Measurements from ENCODE around the gene NPHP4. TPM values are rescaled to one million over a fixed set of nuclear protein-coding genes. Genes with fewer than 3 reads are reported as not detected.
A peak's percentile ranks its signal among the peaks of the same experiment; 100 is the strongest.

NPHP4 gene
- total RNA-seq, 1 donor from 2014 or later: 8.6 TPM

DNA sequence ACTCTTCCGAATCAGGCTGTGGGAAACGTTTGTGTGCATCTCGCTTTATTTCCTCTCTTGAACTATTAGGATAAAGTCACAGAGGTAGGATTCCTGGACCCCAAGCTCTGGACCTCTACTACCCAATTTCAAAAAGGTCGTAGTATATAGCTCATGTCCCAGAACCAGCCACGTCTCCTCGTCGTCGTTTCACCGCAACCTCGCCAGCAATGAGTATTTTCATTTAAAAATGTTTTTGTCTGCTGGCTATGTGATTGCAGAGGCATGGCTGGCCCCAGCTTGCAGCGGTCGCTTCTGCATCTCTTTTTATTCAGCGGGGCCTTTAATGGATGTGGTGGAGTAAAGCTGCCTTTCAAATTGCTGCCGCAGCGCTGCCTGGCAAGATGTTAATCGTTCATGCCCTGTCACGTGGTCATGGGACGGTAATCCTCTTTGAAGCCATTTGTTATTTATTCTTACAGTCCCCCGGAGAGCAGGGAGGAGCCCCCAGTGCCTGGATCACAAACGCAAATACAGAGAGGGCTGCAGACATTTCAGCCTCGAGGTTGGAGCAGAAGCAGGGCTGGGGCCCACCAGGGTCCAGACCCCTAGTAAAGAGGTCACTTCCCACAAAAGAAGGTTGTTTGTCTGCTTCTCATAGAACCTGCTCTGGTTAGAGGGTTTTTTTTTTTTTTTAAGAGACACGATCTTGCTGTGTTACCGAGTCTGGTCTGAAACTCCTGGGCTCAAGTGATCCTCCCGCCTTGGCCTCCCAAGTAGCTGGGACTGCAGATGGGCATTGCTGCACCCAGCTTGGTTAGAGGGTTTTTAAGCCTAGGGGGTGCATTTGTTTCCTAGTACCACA, 11.6 kb upstream of the NPHP4 start:
- DNase-seq: no peak

DNA sequence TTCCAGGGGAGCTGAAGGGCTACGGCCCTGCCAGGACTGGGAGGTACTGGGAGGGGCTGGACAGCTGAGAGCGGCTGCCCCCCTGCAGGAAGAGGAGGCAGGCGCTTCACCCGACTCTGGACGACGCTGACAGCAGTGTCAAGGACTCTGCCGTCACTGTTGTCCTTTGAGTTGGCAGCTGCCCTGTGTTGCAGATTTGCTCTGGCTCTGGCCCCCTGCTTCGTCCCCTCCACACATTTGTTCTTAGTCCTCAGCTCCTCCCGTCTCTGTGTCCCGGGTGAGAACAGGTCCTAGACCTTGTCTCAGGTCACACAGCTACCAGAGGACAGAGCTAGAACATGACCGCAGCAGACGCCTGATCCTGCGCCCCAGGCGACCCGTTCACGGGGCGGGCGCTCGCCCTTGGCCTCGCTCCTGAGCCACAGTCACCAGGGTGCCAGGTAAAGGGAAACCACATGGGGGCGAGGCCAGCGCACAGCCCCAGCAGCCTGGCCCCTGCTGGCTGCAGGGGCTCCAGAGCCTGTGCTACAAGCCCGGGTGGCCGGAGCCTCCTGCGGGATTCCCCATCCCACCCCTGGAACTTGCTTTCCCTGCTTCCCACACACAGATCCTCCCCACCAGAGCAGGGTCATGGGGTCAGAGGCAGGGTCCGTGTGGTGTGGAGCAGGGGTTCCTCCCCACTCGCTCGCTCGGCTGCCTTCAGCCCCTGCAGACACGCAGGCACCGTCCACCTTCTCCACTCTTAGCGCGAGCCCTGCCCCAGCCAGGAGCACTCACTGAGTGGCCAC, 10.7 kb upstream of the NPHP4 start:
- DNase-seq: no peak

GRCh38 chr1:6001992-6002576, 9.9 kb upstream of the NPHP4 start:
- no peak for DNase-seq

DNA sequence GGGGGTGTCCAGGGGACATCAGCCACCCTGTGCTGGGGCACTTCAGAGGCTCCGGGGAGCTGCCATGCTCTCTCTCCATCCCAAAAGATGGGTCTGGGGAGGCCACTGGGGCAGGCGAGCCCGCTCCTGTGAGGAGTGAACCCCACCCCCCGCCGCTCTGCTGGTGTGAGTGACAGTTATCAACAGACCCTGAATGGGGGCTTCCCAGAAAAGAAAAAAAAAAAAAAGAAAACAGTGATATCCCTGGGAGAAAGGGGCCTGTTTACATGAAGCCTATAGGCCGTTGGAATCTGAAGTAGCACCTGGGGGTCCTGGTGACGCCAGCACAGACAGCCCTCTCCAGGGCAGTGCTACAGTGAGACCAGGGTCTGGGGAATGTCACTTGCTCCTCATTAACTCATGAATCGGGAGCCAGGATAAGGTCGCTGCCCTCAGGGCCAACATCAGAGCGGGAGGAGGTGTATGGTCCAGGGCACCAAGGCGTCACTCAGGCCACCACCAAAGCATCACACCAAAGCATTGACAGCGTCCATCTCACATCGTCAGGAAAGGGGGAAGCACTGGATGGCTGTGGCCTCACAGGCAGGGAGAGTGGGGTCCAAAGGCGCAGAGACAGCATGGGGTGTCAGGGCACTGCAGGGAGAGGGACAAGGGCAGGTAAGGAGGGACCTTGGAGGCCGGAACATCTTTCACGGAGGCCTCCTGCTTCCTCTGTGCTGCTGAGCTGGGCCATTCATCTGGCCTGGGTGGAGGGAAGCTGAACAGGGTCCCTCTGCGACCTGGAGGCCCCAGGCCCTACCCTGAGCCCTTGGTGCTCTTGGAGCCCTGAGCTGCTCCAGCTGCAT, 8.4 kb upstream of the NPHP4 start:
- DNase-seq: no peak

DNA sequence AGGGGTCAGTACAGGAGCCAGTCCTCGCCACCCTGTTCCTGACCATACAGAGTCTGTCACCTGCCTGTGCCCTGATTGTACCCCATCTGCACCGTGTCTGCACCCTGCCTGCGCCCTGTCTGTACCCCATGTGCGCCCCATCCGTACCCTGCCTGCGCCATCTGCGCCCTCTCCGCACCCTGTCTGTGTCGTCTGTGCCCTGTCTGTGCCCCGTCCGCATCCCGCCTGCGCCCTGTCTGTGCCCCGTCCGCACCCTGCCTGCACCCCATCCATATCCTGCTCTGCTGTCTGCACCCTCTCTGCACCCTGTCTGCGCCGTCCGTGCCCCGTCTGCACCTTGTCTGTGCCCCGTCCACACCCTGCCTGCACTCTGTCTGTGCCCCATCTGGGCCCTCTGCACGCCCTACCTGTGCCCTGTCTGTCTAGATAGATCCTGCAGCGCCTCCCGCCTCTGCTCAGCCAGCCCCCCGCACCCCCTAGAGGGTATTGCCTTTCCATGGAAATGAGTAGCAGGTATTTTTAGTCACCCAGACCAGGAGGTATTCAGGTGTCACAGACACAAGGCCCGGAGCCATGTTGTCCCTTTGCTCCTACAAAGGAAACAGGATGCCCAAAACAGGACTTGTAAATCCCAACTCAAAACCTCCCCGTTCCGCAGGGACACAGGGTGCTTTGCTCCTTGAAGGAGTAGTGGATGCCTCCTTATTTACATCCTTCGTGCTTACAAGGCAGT, 7.7 kb upstream of the NPHP4 start:
- DNase-seq: no peak

GRCh38 chr1:5998906-5999301, 6.7 kb upstream of the NPHP4 start:
- DNase-seq: no peak

DNA sequence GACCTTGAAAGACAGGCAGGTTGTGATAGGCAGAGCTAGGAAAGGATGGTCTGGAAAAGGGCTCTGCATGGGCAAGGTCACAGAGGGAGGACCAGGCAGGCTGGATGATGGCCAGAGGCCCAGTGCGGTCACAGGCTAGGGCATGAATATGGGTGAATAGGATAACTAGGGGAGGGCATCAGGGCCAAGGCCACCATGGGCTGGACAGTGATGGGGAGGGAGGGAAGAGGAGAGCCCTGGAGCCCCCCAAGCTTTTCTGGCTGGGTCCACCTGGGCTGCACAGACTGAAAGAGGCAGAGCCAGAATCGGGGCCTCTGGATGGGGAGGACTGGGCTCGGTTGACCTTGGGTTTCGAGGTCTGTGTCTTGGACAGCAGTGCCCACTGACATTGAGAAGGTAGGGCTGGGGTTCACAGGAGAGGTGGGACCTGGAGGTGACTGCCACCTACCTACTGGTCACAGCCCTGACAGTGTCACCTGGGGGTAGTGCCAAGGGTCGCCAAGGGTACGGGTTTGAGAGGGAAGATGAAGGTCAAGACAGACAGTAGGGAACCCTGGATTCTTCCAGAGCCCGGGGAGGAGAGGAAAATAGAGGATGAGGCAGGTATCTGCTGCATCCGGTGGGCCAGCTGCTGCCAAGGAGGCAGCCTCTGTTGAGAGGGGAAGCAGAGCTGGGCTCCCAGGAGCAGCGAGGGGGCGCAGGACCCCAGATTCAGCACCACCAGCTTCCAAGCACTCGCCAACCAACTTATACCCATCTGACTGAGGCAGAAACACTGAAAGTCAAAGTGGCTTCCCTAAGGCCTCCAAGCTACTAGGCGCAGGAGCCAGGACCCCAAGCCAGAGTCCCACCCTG, 6.1 kb upstream of the NPHP4 start:
- no peak for DNase-seq

- no peak for DNase-seq
These were observed 5.1 kb upstream of the NPHP4 start for GRCh38 chr1:5997316-5997715.

DNA sequence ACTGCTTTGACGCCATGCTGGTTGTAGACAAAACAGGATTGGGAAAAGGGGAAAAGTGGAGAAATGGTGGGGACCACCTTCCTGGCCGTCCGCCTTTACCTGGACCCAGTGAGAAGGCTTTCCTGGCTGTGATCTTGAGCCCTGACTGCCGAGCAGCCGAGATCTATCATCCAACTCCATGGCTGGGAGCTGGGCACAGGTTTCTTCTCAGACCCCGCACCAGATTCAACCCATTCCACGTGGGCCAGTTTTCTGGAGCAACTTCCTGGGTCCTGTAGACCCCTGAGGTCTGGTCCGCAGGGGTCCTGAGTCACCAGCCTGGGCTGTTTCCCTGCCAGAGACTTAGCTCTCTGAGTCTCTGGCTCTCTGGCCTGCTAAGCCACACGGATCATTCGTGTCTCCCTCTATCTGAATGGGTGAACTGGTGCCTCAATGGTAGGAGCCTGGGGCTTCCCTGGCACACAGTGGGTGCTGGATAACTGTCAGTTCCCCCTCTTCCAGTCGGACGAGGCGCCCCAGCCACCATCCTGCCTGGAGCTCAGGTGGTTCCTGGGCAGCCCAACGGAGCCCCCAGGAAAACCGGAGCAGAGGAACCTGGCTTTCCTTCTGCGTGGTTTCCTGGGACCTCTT, 4.5 kb upstream of the NPHP4 start:
- no peak for DNase-seq

- no peak for DNase-seq
These were observed 3.8 kb upstream of the NPHP4 start for GRCh38 chr1:5995871-5996630.

DNA sequence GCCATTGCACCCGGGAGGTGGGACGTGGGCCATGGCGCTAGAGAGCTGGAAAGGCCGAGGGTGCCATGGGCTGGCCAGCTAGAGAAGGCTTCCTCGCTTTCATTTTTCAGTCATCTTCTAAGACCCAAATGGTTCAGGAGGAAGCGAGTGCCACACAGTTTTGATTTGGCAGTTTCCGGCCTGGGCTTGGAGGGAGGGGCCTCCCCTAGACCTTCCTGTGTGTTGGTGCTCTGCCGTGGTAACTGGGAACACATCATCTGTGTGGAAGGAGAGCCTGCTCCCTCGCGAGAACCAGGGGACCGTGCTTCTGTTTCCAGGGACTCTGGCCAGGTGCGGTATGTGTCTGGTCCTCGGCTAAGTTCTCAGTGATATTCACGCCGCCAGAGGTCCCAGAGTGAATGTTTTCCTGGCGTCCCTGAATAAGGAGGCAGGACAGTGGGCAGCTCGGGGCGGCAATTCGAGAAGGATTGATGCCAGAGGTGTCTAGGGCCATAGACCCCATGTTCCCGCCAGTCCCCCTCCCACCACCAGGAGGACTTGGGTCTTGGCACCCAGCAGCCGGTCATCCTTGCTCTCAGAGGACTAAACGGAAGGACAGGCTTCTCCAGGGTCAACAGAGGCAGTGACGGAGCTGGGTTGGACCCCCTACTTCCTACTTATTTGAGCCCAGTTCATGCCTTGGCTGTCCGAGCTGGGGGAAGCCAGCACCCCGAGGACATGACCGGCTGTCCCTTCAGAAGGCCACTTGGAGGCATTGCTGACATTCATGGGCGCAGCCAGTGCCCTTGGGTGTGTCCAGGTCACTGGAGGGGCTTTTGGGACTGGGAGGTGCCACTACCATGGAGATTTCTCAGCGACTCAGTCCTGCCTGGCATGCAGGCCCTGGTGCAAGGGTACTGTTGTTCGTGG, 2.7 kb upstream of the NPHP4 start:
- peak; percentile 29 for DNase-seq

DNA sequence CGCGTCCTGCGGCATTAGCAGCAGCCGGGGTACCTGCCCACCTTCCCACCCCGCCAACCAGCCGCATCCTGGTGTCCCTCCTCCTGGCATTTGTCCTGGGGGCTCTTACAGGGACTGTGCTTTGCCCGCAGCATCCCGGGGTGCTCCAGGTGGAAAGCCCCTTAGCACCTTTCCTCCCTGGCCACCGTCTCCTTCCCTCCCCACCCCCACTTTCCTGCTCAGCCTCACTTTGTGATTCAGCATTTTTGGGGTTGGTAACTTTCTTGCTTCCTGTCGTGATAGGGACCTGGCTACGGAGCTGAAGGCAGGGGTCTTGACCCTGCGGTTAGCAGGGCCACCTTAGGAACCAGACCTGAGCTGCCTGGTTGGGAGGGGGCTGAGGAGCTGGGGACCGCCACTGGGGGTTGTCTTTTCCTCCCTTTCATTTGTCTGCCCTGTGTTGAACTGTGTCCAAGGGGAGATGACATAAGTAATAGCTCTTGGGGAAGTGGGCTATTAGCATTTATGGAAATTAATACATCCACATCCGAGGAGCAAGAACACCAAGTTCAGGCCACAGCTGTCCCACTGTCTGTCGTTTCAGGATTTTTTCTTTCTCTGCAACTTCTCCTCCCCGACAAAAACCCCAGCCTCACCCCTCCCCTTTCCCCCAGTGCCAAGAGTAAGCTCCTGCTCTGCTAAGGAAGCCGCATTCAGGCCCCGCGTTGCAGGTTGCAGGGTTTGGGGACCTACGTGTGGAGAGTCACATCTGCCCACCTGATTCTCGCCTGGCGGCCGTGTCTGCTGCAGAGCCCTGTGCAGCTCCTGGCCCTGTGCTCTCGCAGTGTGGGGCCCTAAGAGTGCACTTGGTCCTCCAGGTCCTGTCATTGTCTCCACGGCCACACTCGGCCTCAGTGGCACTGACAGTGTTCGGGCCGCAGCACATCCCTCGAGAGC, 1.6 kb upstream of the NPHP4 start:
- DNase-seq: no peak

- DNase-seq: no peak
These were observed 760 bp upstream of the NPHP4 start for GRCh38 chr1:5992814-5993555.

- DNase-seq: no peak
These were observed 722 bp downstream of the NPHP4 start for GRCh38 chr1:5991381-5992025.

DNA sequence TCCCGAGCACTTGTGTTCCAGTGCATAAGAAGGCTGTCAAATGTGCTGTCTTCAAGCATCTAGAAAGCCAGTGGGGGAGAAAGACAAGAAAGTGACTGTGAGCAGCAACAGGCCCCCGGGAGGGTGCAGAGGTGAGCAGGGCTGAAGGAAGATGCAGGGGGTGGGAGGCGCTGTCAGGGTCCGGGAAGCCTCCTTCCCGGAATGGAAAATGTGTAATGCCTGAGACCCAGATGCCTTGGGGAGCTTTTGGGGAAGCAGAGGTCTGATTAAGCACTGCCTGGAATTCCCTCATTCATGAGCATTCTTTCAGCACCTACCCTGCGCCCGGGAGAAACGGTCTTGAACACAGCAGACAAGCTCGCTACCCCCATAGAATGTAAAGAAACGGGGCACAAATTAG, 1.3 kb downstream of the NPHP4 start:
- no peak for DNase-seq

Measured in occipital lobe (tissue), 2 donors.